ENCODE measurements around the gene GPBP1. TPM values are rescaled to one million over a fixed set of nuclear protein-coding genes. Genes with fewer than 3 reads are reported as not detected.
"Not testable (repeated sequence)": the region's sequence is repeated elsewhere in the genome, so short reads cannot be mapped to it uniquely, and the experiment has no call there.

GPBP1 gene
- total RNA-seq, 1 experiment from 2014 or later, result 112 TPM

- Histone ChIP-seq H2BK20ac (ENCODE audit: low read depth, low read length, poor library complexity, severe bottlenecking) (no peak overlapping the region), H4K5ac (ENCODE audit: insufficient read length, low read depth, low read length) (no peak overlapping the region), H3K27ac (ENCODE audit: insufficient read length, low read depth, low read length) (no peak overlapping the region), H3K23me2 (ENCODE audit: insufficient read length, low read depth, low read length, poor library complexity, severe bottlenecking) (no peaks in the 10 kb centered on the region), H3K27me3 (ENCODE audit: insufficient read depth, low read length) (no peaks in the 10 kb centered on the region), H3K4me1 (ENCODE audit: insufficient read depth, low read length) (no peaks in the 10 kb centered on the region; the same call in 1 of the 2 replicates), H3K79me1 (ENCODE audit: insufficient read depth, low read depth, low read length, poor library complexity, severe bottlenecking) (peaks cover 4% of the 10 kb centered on the region), H3K4ac (ENCODE audit: low read depth, low read length) (no peak overlapping the region), H4K20me1 (ENCODE audit: control insufficient read depth, insufficient read depth, insufficient read length) (peaks cover 3% of the 10 kb centered on the region), H2AFZ (ENCODE audit: low read length) (no peak overlapping the region), H3K79me2 (ENCODE audit: insufficient read depth, low read length) (peaks cover 75% of the 10 kb centered on the region), H2BK12ac (ENCODE audit: insufficient read length, low read depth, low read length) (no peak overlapping the region), H2BK15ac (ENCODE audit: low read depth, low read length) (no peak overlapping the region), H2AK5ac (ENCODE audit: insufficient read length, low read length) (no peak overlapping the region), H2BK5ac (ENCODE audit: insufficient read length, low read length) (no peak overlapping the region), H3K14ac (ENCODE audit: insufficient read depth, low read length) (no peak overlapping the region), H2BK120ac (ENCODE audit: low read depth, low read length, poor library complexity, severe bottlenecking) (no peak overlapping the region), H3K56ac (ENCODE audit: insufficient read length, low read depth, low read length) (no peak overlapping the region), H4K8ac (replicated peaks; ENCODE audit: insufficient read length, low read depth, low read length) (no peak overlapping the region), H3K9me3 (ENCODE audit: control insufficient read depth, low read depth, low read length) (no peaks in the 10 kb centered on the region), H3K18ac (ENCODE audit: insufficient read length, low read depth, low read length) (no peak overlapping the region), H3K9ac (ENCODE audit: extremely low read depth, insufficient read length, low read length) (no peak overlapping the region), H3K23ac (ENCODE audit: insufficient read length, low read depth, low read length) (no peak overlapping the region), H3T11ph (ENCODE audit: low read length) (no peak overlapping the region), H3K4me2 (ENCODE audit: insufficient read depth, insufficient read length, low read length) (no peak overlapping the region), H4K91ac (ENCODE audit: insufficient read length, low read depth, low read length) (no peak overlapping the region)
- peaks cover 13 to 34% (median 16%) of the 10 kb centered on the region in 3 experiments; a peak in 6 of 7 replicates for H3K36me3 Mint-ChIP-seq (ENCODE audit: insufficient read depth in 1 of 3, low read depth in 3 of 3)
- H3K27ac Mint-ChIP-seq, result no peak overlapping the region
- H3K4me3 Mint-ChIP-seq, result no peak overlapping the region
- WGBS (ENCODE audit: extremely low coverage, insufficient read length, low lambda C conversion rate), result no CpG with 5 or more reads among the region's 2 CpGs
- TF ChIP-seq CTCF (conservative IDR thresholded peaks at IDR 0.05), result no peak
- H3K4me1 Mint-ChIP-seq, result peaks cover 18 to 31% of the 10 kb centered on the region in 2 experiments
- no peaks in the 10 kb centered on the region for H3K27me3 Mint-ChIP-seq (ENCODE audit: low read depth)
- H3K9me3 Mint-ChIP-seq, result no peaks in the 10 kb centered on the region
- no peak for DNase-seq
Measured at GRCh38 chr5:57191986-57192385, 18.1 kb downstream of the GPBP1 start.

GRCh38 chr5:57192832-57193231 is 19.0 kb downstream of the GPBP1 start:
- H3K4me2 ChIP-seq (ENCODE audit: insufficient read depth, insufficient read length, low read length); H3K9ac ChIP-seq (ENCODE audit: extremely low read depth, insufficient read length, low read length); H3K23ac ChIP-seq (ENCODE audit: insufficient read length, low read depth, low read length); H2BK20ac ChIP-seq (ENCODE audit: low read depth, low read length, poor library complexity, severe bottlenecking); H3K56ac ChIP-seq (ENCODE audit: insufficient read length, low read depth, low read length); H4K5ac ChIP-seq (ENCODE audit: insufficient read length, low read depth, low read length); H2AFZ ChIP-seq (ENCODE audit: low read length); H4K8ac ChIP-seq (replicated peaks; ENCODE audit: insufficient read length, low read depth, low read length); H3K79me1 ChIP-seq (ENCODE audit: insufficient read depth, low read depth, low read length, poor library complexity, severe bottlenecking); H4K91ac ChIP-seq (ENCODE audit: insufficient read length, low read depth, low read length); H3K4ac ChIP-seq (ENCODE audit: low read depth, low read length); H2BK12ac ChIP-seq (ENCODE audit: insufficient read length, low read depth, low read length); H2BK15ac ChIP-seq (ENCODE audit: low read depth, low read length); H2AK5ac ChIP-seq (ENCODE audit: insufficient read length, low read length); H2BK5ac ChIP-seq (ENCODE audit: insufficient read length, low read length); H2BK120ac ChIP-seq (ENCODE audit: low read depth, low read length, poor library complexity, severe bottlenecking); H3K27me3 ChIP-seq (ENCODE audit: insufficient read depth, low read length); H3K4me3 Mint-ChIP-seq; H3K9me3 ChIP-seq (ENCODE audit: control insufficient read depth, low read depth, low read length); H3K14ac ChIP-seq (ENCODE audit: insufficient read depth, low read length); H3K18ac ChIP-seq (ENCODE audit: insufficient read length, low read depth, low read length); H3T11ph ChIP-seq (ENCODE audit: low read length); DNase-seq; H3K4me1 ChIP-seq (ENCODE audit: insufficient read depth, low read length); H3K27me3 Mint-ChIP-seq (ENCODE audit: low read depth); H3K23me2 ChIP-seq (ENCODE audit: insufficient read length, low read depth, low read length, poor library complexity, severe bottlenecking); H4K20me1 ChIP-seq (ENCODE audit: control insufficient read depth, insufficient read depth, insufficient read length); H3K27ac ChIP-seq (ENCODE audit: insufficient read length, low read depth, low read length); H3K9me3 Mint-ChIP-seq: not testable (repeated sequence)
- H3K36me3 Mint-ChIP-seq (ENCODE audit: insufficient read depth in 1 of 3, low read depth in 3 of 3), result peaks cover 17 to 36% (median 20%) of the 10 kb centered on the region in 3 experiments; a peak in 6 of 7 replicates
- peaks cover 72% of the 10 kb centered on the region for H3K79me2 ChIP-seq (ENCODE audit: insufficient read depth, low read length)
- peaks cover 16 to 29% of the 10 kb centered on the region in 2 experiments for H3K4me1 Mint-ChIP-seq
- H3K27ac Mint-ChIP-seq, result peak overlapping the region; percentile 30 to 74 (median 37); a peak in 1 of 7 replicates
- no CpG with 5 or more reads among the region's 6 CpGs for WGBS (ENCODE audit: extremely low coverage, insufficient read length, low lambda C conversion rate)
